ENCODE data around the gene LNX1.

LNX1 gene

DNA sequence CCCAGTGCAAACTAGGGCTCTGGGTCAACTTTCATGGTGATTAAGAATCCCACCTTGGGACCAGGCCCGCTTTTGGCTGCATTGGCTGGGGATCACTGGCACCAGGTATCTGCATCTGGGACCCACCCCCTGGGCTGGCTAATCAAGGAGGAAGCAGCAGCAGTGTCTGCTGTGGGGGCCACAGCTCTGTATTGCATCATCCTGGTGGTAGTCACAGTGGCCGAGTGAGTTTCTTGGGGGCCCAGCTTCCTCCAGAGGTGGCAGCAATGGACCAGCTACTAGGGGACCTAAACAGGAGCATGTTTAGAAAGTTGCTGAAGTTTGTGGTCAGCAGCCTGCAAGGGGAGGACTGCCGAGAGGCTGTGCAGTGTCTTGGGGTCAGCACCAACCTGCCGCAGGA lies 15.7 kb downstream of the LNX1 start:
- FAIRE-seq, result no peak
- DNase-seq (ENCODE audit: insufficient read length, low spot score), result no peak

GRCh38 chr4:53574528-53574927 lies 16.8 kb downstream of the LNX1 start:
- FAIRE-seq, result no peak

GRCh38 chr4:53573696-53574095 lies 17.6 kb downstream of the LNX1 start:
- no peak for DNase-seq (ENCODE audit: insufficient read length, low spot score)

More at GRCh38 chr4:53574528-53574927, 16.8 kb downstream of the LNX1 start:
- no peak for DNase-seq (ENCODE audit: insufficient read length, low spot score)

DNA sequence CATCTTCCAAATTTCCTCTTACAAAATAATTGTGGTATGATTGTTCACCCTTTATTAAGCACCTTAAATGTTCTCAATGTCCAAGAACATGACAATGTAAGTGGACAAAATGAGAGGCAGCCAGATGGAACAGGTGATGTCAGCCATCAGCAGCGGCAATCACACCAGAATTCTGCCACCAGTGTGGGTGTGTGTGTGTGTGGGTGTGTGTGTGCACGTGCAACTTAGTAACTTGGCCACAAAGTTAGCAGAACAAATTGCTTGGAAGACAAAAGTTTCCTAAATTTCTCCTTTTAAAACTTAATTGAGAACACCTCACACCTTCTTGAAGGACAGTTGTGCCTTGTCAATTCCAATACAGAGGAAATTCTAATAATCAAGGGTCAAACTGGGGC lies 18.7 kb downstream of the LNX1 start:
- DNase-seq (ENCODE audit: insufficient read length, low spot score) (no peak), FAIRE-seq (no peak)

More at GRCh38 chr4:53573696-53574095, 17.6 kb downstream of the LNX1 start:
- no peak for FAIRE-seq

- FAIRE-seq, result no peak
- no peak for DNase-seq (ENCODE audit: insufficient read length, low spot score)
Observed at GRCh38 chr4:53571936-53572599, 19.2 kb downstream of the LNX1 start.

DNA sequence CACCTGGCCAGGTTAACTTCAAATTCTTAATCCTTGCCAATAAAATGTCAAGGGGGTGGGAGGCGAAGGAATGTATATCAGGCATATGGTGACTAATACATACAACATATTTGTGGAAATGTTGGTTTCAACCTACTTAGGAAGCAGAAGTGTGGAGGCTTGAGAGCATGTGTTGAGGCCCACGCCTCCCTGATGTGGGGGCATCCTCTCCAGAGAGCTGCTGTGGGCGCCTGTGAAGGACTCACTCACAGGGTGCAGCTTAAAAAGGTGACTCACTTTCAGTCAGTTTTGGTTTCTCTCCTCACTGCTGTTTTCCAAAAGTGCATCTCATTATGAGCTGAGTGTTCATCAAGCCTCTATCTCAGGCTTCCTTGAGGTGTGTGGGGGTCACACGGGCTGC lies 27.5 kb downstream of the LNX1 start:
- no peak for FAIRE-seq

DNA sequence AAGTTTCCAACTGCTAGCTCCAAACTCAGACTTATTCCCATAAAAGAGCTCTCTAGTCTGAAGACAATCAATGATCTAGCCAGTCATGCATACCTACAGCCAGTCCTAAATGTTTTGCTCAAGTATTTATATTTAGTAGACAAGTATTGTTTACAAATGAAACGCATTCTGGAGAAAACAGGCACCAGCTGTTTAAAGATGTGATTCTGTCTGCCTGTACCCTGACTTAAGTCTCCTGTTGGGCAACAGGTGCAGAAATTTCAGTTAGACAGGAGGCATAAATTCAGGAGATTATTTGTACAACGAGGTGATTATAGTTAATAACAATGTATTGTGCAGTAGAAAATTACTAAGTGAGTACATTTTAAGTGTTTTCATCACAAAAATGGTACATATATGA lies 28.9 kb downstream of the LNX1 start:
- no peak for DNase-seq (ENCODE audit: insufficient read length, low spot score)
- FAIRE-seq, result no peak

More for the DNA sequence above, 27.5 kb downstream of the LNX1 start:
- DNase-seq (ENCODE audit: insufficient read length, low spot score), result peak; percentile 22

- FAIRE-seq, result no peak
- DNase-seq (ENCODE audit: insufficient read length, low spot score), result no peak
Observed at GRCh38 chr4:53559021-53559620, 32.2 kb downstream of the LNX1 start.

GRCh38 chr4:53558065-53558801 lies 33.1 kb downstream of the LNX1 start:
- FAIRE-seq (no peak), DNase-seq (ENCODE audit: insufficient read length, low spot score) (no peak)

DNA sequence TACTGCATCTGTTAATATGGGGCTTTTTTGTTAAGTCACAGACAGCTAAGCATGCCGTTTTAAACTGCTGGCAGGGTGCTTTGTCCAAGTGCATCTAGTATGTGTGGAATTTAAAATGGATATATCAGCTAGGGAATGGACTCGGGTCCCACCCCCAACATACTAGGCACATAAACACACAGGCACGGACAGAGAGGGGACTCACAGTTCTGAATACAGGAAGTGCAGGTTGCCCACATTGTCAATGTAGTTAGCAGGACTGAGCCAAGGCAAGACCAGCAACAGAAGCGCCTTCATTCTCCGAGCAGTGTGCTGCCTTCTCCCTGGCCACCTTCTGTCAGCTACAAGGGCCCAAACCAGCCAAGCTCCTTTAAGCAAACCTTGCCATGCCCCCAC lies 33.6 kb downstream of the LNX1 start:
- no peak for FAIRE-seq

GRCh38 chr4:53556651-53557050 lies 34.6 kb downstream of the LNX1 start:
- DNase-seq (ENCODE audit: insufficient read length, low spot score) (no peak), FAIRE-seq (no peak)

More for the DNA sequence above, 33.6 kb downstream of the LNX1 start:
- DNase-seq (ENCODE audit: insufficient read length, low spot score), result no peak

GRCh38 chr4:53553486-53554210 lies 37.6 kb downstream of the LNX1 start:
- DNase-seq (ENCODE audit: insufficient read length, low spot score) (no peak), FAIRE-seq (no peak)

DNA sequence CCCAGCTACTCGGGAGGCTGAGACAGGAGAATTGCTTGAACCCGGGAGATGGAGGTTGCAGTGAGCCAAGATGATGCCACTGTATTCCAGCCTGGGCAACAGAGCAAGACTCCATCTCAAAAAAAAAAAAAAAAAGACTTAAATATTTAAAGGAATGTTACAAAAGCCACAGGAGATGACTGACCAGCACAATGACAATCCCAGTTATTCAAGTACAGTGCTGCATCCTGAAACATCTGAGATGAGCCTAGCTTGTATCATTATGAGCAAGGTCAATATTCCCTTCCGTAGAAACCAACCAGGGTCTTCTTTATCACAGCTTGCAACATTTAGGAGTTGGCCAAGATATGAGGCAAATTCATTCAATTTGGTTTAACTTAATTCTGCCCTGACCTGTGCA lies 38.6 kb downstream of the LNX1 start:
- FAIRE-seq (no peak), DNase-seq (ENCODE audit: insufficient read length, low spot score) (no peak)

DNA sequence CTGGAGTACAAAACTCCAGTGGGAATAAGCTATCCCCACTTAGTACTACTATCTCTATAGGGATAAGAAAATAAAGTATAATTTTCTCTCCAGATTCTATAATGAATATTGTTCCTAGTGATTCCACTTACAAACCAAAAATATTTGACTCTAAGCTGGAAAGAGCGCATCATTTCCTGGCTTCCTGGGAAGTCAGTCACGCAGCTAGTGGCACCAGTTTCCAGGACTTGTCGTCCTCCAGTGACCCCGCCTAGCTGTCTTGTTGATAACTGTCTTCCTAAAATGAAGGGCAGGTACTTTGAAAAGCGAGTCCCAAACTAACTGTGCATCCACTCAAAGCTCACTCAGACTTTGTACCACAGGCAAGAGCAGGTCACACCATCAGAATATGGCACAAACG lies 39.3 kb downstream of the LNX1 start:
- FAIRE-seq (no peak), DNase-seq (ENCODE audit: insufficient read length, low spot score) (no peak)

DNA sequence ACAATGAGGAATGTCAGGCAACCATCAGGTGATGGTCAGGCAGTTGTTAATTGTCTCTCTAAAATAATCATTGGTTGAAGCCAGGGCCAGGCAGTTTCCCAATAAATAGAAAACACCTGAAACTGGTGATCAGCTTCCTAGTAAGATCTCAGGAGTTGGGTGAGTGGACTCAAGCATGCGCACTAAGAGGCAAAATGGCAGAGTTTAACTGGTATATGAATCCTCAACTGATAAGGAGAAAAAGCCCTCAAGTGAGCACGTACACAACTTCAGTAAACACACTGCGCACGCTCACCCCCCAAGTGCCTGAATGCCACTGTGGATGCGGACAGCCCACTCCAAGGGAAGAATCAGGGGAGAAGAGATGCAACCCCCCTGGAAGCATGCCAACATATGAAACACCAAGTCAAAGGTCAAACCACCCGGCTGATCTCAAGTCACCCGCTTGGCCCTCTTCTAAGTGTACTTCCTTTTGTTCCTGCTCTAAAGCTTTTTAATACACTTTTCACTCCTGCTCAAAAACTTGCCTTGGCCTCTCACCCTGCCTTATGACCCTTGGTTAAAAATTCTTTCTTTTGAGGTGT lies 39.9 kb downstream of the LNX1 start:
- DNase-seq (ENCODE audit: insufficient read length, low spot score), result no peak
- no peak for FAIRE-seq

DNA sequence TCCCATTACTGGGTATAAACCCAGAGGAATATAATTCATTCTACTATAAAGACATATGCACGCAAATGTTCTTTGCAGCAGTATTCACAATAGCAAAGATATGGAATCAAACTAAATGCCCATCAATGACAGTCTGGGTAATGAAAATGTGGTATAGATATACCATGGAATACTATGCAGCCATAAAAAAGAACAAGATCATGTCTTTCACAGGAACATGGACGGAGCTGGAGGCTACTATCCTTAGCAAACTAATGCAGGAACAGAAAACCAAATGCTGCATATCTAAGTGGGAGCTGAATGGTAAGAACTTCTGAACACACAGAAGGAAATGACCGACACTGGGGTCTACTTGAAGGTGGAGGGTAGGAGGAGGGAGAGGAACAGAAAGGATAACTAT lies 42.6 kb downstream of the LNX1 start:
- FAIRE-seq, result no peak

GRCh38 chr4:53547983-53548382 lies 43.3 kb downstream of the LNX1 start:
- FAIRE-seq (no peak), DNase-seq (ENCODE audit: insufficient read length, low spot score) (no peak)

More for the DNA sequence above, 42.6 kb downstream of the LNX1 start:
- DNase-seq (ENCODE audit: insufficient read length, low spot score), result no peak

- FAIRE-seq, result no peak
Observed at GRCh38 chr4:53545942-53546581, 45.2 kb downstream of the LNX1 start.

DNA sequence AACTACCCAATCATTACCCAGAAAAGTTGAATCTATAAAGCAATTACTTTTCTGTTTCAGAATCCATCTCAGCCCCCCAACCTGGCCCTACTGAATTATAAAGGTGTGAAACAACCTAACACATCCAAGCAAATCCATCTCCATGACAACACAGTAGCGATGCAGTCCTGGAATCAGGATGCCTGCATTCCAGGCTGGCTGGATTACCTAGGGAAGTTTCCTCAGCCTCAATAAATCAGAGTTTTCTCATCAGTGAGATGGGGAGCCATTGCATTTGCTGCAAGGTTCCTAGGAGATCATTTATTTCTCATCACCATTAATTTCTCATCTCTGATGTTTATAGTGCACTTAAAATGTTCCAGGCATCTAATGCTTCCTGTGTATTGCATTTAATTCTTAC lies 46.0 kb downstream of the LNX1 start:
- FAIRE-seq (no peak), DNase-seq (ENCODE audit: insufficient read length, low spot score) (no peak)

More at GRCh38 chr4:53545942-53546581, 45.2 kb downstream of the LNX1 start:
- no peak for DNase-seq (ENCODE audit: insufficient read length, low spot score)

DNA sequence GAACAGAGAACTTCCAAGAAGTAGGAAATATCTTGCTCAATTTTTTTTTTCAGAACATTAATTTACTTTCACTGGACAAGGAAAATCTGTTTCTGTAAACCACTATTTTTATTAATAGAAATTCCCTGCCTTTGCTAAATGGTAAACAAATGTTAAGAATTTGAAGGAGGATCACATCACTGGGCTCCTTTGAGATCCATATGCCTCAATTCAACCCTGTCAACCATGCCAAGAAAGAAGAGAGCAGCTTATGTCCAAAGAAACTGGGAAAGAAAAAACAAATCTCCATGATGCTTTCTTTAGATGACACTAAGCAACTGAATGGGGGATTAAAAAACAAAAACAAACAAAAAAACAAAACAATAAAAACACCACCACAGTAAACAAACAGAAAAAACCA lies 47.7 kb downstream of the LNX1 start:
- FAIRE-seq, result no peak
- DNase-seq (ENCODE audit: insufficient read length, low spot score), result no peak

Measured in GM19239 (cell line).